HG03139 (cell line): ENCODE results near the gene THOP1.

Source experiments
- ATAC-seq: cut with Tn5 transposase; IDR thresholded peaks from one replicate; pipeline ENCODE4 v1.9.1; 2021; ENCODE audit not compliant: unreplicated experiment

THOP1 gene

GRCh38 chr19:2785244-2785997 is at the start of gene THOP1:
Gene THOP1, plus strand, starts transcription at chr19:2785503. Its CDS starts 160 bp downstream, at chr19:2785663.
- peak; percentile 65 for ATAC-seq

- ATAC-seq: no peak
Measured at GRCh38 chr19:2736550-2737190, 48.6 kb upstream of the THOP1 start.

- ATAC-seq: peak; percentile 89
Measured at GRCh38 chr19:2739602-2740313, 45.5 kb upstream of the THOP1 start, which contains the start of gene SLC39A3. Gene SLC39A3, minus strand, starts transcription at chr19:2740017. Its CDS starts 2,760 bp downstream, at chr19:2737257.

- ATAC-seq: no peak
Measured at GRCh38 chr19:2740314-2740656, 45.0 kb upstream of the THOP1 start.

GRCh38 chr19:2743099-2743498 is 42.2 kb upstream of the THOP1 start:
- no peak for ATAC-seq

GRCh38 chr19:2744113-2744512 is 41.2 kb upstream of the THOP1 start:
- ATAC-seq: no peak

- no peak for ATAC-seq
Measured at GRCh38 chr19:2747349-2747748, 38.0 kb upstream of the THOP1 start.

- ATAC-seq: no peak
Measured at GRCh38 chr19:2750808-2751437, 34.4 kb upstream of the THOP1 start.

- no peak for ATAC-seq
Measured at GRCh38 chr19:2751438-2751830, 33.9 kb upstream of the THOP1 start.

- ATAC-seq: no peak
Measured at GRCh38 chr19:2754659-2755447, 30.4 kb upstream of the THOP1 start.

GRCh38 chr19:2755448-2755705 is 29.9 kb upstream of the THOP1 start:
- ATAC-seq: no peak

GRCh38 chr19:2755811-2756210 is 29.5 kb upstream of the THOP1 start:
- ATAC-seq: no peak

- ATAC-seq: no peak
Measured at GRCh38 chr19:2756477-2756876, 28.8 kb upstream of the THOP1 start.

- no peak for ATAC-seq
Measured at GRCh38 chr19:2756921-2757881, 28.1 kb upstream of the THOP1 start.

GRCh38 chr19:2758601-2759313 is 26.5 kb upstream of the THOP1 start:
- no peak for ATAC-seq

GRCh38 chr19:2759362-2759761 is 25.9 kb upstream of the THOP1 start:
- no peak for ATAC-seq

- ATAC-seq: no peak
Measured at GRCh38 chr19:2759965-2760364, 25.3 kb upstream of the THOP1 start.

- no peak for ATAC-seq
Measured at GRCh38 chr19:2761309-2761677, 24.0 kb upstream of the THOP1 start.
